Measurements from ENCODE around the gene PATZ1.

DNA sequence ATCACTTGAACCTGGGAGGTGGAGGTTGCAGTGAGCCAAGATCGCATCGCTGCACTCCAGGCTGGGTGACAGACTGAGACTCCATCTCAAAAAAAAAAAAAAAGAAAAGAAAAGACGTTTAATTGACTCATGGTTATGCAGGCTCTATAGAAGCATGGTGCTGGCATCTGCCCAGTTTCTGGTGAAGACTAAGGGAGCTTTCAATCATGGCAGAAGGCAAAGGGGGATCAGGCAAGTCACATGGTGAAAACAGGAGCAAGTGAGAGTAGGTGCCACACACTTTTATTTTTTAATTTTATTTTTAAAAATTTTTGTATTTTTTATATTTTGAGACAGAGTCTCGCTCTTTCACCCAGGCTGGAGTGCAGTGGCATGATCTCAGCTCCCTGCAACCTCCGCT lies 8.4 kb upstream of the PATZ1 start:
- TF ChIP-seq, protein P1, sequence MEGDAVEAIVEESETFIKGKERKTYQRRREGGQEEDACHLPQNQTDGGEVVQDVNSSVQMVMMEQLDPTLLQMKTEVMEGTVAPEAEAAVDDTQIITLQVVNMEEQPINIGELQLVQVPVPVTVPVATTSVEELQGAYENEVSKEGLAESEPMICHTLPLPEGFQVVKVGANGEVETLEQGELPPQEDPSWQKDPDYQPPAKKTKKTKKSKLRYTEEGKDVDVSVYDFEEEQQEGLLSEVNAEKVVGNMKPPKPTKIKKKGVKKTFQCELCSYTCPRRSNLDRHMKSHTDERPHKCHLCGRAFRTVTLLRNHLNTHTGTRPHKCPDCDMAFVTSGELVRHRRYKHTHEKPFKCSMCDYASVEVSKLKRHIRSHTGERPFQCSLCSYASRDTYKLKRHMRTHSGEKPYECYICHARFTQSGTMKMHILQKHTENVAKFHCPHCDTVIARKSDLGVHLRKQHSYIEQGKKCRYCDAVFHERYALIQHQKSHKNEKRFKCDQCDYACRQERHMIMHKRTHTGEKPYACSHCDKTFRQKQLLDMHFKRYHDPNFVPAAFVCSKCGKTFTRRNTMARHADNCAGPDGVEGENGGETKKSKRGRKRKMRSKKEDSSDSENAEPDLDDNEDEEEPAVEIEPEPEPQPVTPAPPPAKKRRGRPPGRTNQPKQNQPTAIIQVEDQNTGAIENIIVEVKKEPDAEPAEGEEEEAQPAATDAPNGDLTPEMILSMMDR (IDR thresholded peaks at IDR 0.05), result no peak
- TF ChIP-seq, protein P2, sequence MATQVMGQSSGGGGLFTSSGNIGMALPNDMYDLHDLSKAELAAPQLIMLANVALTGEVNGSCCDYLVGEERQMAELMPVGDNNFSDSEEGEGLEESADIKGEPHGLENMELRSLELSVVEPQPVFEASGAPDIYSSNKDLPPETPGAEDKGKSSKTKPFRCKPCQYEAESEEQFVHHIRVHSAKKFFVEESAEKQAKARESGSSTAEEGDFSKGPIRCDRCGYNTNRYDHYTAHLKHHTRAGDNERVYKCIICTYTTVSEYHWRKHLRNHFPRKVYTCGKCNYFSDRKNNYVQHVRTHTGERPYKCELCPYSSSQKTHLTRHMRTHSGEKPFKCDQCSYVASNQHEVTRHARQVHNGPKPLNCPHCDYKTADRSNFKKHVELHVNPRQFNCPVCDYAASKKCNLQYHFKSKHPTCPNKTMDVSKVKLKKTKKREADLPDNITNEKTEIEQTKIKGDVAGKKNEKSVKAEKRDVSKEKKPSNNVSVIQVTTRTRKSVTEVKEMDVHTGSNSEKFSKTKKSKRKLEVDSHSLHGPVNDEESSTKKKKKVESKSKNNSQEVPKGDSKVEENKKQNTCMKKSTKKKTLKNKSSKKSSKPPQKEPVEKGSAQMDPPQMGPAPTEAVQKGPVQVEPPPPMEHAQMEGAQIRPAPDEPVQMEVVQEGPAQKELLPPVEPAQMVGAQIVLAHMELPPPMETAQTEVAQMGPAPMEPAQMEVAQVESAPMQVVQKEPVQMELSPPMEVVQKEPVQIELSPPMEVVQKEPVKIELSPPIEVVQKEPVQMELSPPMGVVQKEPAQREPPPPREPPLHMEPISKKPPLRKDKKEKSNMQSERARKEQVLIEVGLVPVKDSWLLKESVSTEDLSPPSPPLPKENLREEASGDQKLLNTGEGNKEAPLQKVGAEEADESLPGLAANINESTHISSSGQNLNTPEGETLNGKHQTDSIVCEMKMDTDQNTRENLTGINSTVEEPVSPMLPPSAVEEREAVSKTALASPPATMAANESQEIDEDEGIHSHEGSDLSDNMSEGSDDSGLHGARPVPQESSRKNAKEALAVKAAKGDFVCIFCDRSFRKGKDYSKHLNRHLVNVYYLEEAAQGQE (IDR thresholded peaks at IDR 0.05; ENCODE audit: insufficient read depth in 1 of 2, low read depth in 2 of 2, low read length in 1 of 2), result no peak
- TF ChIP-seq POLR2AphosphoS5 (IDR thresholded peaks at IDR 0.05; ENCODE audit: low read depth, low read length) (no peak), TCF7L2 (IDR thresholded peaks at IDR 0.05; ENCODE audit: low read depth, low read length) (no peak), SIN3A (IDR thresholded peaks at IDR 0.05; ENCODE audit: borderline replicate concordance, insufficient read depth, low read depth, low read length) (no peak)

All from Panc1 (cell line).